C4-2B (cell line): ENCODE results near the gene HOXA2.

Source experiments
- CTCF ChIP-seq: fragments of 450-650 bp; conservative IDR thresholded peaks from 2 replicates; pipeline ENCODE4 v1.5.1; 2017; ENCODE audit warnings: mild to moderate bottlenecking
- ZFX ChIP-seq: fragments of 450-650 bp; IDR thresholded peaks from 2 replicates; pipeline ENCODE4 v1.6.1; 2017

GRCh38 chr7:27118580-27118979, 16.1 kb upstream of the HOXA2 start:
- TF ChIP-seq CTCF (no peak), ZFX (no peak)
